ENCODE results near the gene SHISA9. TPM values are rescaled to one million over a fixed set of nuclear protein-coding genes. Genes with fewer than 3 reads are reported as not detected.

The SHISA9 gene
- total RNA-seq, 1 experiment from 2014 or later = not detected

- no peak overlapping the region for H3K9ac ChIP-seq (ENCODE audit: low read length)
- H2AFZ ChIP-seq (ENCODE audit: low read length) = no peak overlapping the region
- H3K27me3 ChIP-seq (ENCODE audit: low read length) = no peaks in the 10 kb centered on the region
- no peak for DNase-seq
- no peaks in the 10 kb centered on the region for H3K79me2 ChIP-seq (ENCODE audit: low read length)
- H3K36me3 ChIP-seq (ENCODE audit: insufficient read depth, low read length) = no peaks in the 10 kb centered on the region
- no peaks in the 10 kb centered on the region for H3K9me2 ChIP-seq (replicated peaks; ENCODE audit: insufficient read depth, low read length)
- no peak overlapping the region for H3K27ac ChIP-seq (ENCODE audit: low read length)
- H4K20me1 ChIP-seq (ENCODE audit: insufficient read depth, low read depth, low read length) = no peaks in the 10 kb centered on the region
- H3K4me1 ChIP-seq (ENCODE audit: low read length) = no peaks in the 10 kb centered on the region
- H3K4me3 ChIP-seq (ENCODE audit: low read length) = no peak overlapping the region
- H3K4me2 ChIP-seq (ENCODE audit: low read depth, low read length, poor library complexity, severe bottlenecking) = no peak overlapping the region
- H3K9me3 ChIP-seq (ENCODE audit: low read length) = no peaks in the 10 kb centered on the region
These were observed 222.6 kb downstream of the SHISA9 start for GRCh38 chr16:13123991-13124390.

DNA sequence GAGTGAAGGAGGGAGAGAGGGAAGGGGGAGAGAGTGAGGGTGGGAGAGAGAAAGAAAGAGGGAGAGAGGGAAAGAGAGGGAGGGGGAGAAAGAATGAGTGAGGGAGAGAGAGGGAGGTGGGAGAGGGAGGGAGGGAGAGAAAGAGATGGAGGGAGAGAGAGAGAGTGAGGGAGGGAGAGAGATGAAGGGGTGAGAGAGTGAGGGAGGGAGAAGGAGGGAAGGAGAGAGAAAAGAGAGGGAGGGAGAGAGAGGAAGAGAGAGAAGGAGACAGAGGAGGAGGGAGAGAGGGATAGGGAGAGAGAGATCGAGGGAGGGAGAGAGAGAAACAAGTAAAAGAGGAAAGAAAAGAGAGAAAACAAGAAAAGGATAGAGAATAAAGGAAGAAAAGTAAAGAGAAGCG, 225.7 kb downstream of the SHISA9 start:
- Histone ChIP-seq H3K9ac (ENCODE audit: low read length) (no peak overlapping the region), H4K20me1 (ENCODE audit: insufficient read depth, low read depth, low read length) (no peaks in the 10 kb centered on the region), H3K4me3 (ENCODE audit: low read length) (no peak overlapping the region), H3K27ac (ENCODE audit: low read length) (no peak overlapping the region), H3K9me2 (replicated peaks; ENCODE audit: insufficient read depth, low read length) (no peaks in the 10 kb centered on the region), H3K27me3 (ENCODE audit: low read length) (no peaks in the 10 kb centered on the region), H3K9me3 (ENCODE audit: low read length) (no peaks in the 10 kb centered on the region), H3K36me3 (ENCODE audit: insufficient read depth, low read length) (no peaks in the 10 kb centered on the region), H3K4me1 (ENCODE audit: low read length) (no peaks in the 10 kb centered on the region), H3K4me2 (ENCODE audit: low read depth, low read length, poor library complexity, severe bottlenecking) (no peak overlapping the region), H2AFZ (ENCODE audit: low read length) (no peak overlapping the region), H3K79me2 (ENCODE audit: low read length) (no peaks in the 10 kb centered on the region)
- DNase-seq = no peak

DNA sequence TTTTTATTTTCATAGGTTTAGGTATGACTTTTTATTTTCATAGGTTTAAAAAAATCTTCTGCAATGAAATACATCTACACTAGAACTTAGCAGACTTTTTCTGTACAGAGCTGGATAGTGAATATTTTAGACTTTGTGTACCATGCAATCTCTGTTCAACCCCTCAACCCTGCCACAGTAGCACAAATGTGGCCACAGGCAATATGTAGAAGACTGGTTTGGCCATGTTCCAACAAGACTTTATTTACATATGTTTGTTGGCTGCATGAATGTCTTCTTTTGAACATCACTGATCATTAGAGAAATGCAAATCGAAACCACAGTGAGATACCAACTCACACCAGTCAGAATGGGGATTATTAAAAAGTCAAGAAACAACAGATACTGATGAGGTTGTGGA, 229.2 kb downstream of the SHISA9 start:
- H3K4me3 ChIP-seq (ENCODE audit: low read length) = no peak overlapping the region
- H3K4me2 ChIP-seq (ENCODE audit: low read depth, low read length, poor library complexity, severe bottlenecking) = no peak overlapping the region
- H3K79me2 ChIP-seq (ENCODE audit: low read length) = no peaks in the 10 kb centered on the region
- peaks cover 4% of the 10 kb centered on the region; the same call in 1 of the 2 replicates for H3K9me3 ChIP-seq (ENCODE audit: low read length)
- no peaks in the 10 kb centered on the region for H3K4me1 ChIP-seq (ENCODE audit: low read length)
- no peak overlapping the region for H3K9ac ChIP-seq (ENCODE audit: low read length)
- no peak for DNase-seq
- no peak overlapping the region for H3K27ac ChIP-seq (ENCODE audit: low read length)
- no peaks in the 10 kb centered on the region for H3K36me3 ChIP-seq (ENCODE audit: insufficient read depth, low read length)
- no peaks in the 10 kb centered on the region for H4K20me1 ChIP-seq (ENCODE audit: insufficient read depth, low read depth, low read length)
- H2AFZ ChIP-seq (ENCODE audit: low read length) = no peak overlapping the region
- no peaks in the 10 kb centered on the region for H3K27me3 ChIP-seq (ENCODE audit: low read length)
- no peaks in the 10 kb centered on the region for H3K9me2 ChIP-seq (replicated peaks; ENCODE audit: insufficient read depth, low read length)

GRCh38 chr16:13134836-13135235, 233.4 kb downstream of the SHISA9 start:
- DNase-seq = no peak
- Histone ChIP-seq H3K4me3 (ENCODE audit: low read length) (no peak overlapping the region), H2AFZ (ENCODE audit: low read length) (no peak overlapping the region)

GRCh38 chr16:13136901-13137300, 235.5 kb downstream of the SHISA9 start:
- Histone ChIP-seq H3K36me3 (ENCODE audit: insufficient read depth, low read length) (no peaks in the 10 kb centered on the region), H2AFZ (ENCODE audit: low read length) (no peak overlapping the region), H3K9me2 (replicated peaks; ENCODE audit: insufficient read depth, low read length) (no peaks in the 10 kb centered on the region), H3K9me3 (ENCODE audit: low read length) (peaks cover 4% of the 10 kb centered on the region; the same call in 1 of the 2 replicates), H3K4me2 (ENCODE audit: low read depth, low read length, poor library complexity, severe bottlenecking) (no peak overlapping the region), H3K27ac (ENCODE audit: low read length) (no peak overlapping the region), H3K9ac (ENCODE audit: low read length) (no peak overlapping the region), H3K4me1 (ENCODE audit: low read length) (no peaks in the 10 kb centered on the region), H4K20me1 (ENCODE audit: insufficient read depth, low read depth, low read length) (no peaks in the 10 kb centered on the region), H3K79me2 (ENCODE audit: low read length) (no peaks in the 10 kb centered on the region), H3K4me3 (ENCODE audit: low read length) (no peak overlapping the region), H3K27me3 (ENCODE audit: low read length) (no peaks in the 10 kb centered on the region)
- no peak for DNase-seq

More at GRCh38 chr16:13134836-13135235, 233.4 kb downstream of the SHISA9 start:
- Histone ChIP-seq H4K20me1 (ENCODE audit: insufficient read depth, low read depth, low read length) (no peaks in the 10 kb centered on the region), H3K36me3 (ENCODE audit: insufficient read depth, low read length) (no peaks in the 10 kb centered on the region), H3K4me2 (ENCODE audit: low read depth, low read length, poor library complexity, severe bottlenecking) (no peak overlapping the region), H3K9ac (ENCODE audit: low read length) (no peak overlapping the region), H3K9me2 (replicated peaks; ENCODE audit: insufficient read depth, low read length) (no peaks in the 10 kb centered on the region), H3K4me1 (ENCODE audit: low read length) (no peaks in the 10 kb centered on the region), H3K79me2 (ENCODE audit: low read length) (no peaks in the 10 kb centered on the region), H3K27me3 (ENCODE audit: low read length) (no peaks in the 10 kb centered on the region), H3K27ac (ENCODE audit: low read length) (no peak overlapping the region), H3K9me3 (ENCODE audit: low read length) (peaks cover 4% of the 10 kb centered on the region; the same call in 1 of the 2 replicates)

DNA sequence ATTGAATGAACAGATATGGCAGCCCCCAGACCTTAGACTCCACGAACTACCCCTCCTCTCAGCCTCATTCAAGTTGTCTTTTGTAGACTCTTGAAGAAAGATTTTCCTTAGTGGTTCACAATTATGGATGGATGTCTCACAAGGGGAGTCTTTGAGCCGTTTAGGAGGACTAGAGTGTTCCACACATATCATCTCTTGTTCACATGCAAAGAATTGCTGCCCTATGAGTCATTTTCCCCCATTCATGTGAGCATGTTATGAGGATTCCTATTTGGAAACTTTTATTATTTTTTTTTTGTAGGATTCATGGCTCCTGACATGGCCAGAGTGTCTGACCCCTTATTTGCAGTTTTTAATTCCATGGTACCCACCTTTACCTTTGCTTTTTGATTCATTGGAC, 237.1 kb downstream of the SHISA9 start:
- no peaks in the 10 kb centered on the region for H4K20me1 ChIP-seq (ENCODE audit: insufficient read depth, low read depth, low read length)
- H3K27ac ChIP-seq (ENCODE audit: low read length) = no peak overlapping the region
- no peak overlapping the region for H3K9ac ChIP-seq (ENCODE audit: low read length)
- no peak overlapping the region for H2AFZ ChIP-seq (ENCODE audit: low read length)
- no peak for DNase-seq
- H3K4me2 ChIP-seq (ENCODE audit: low read depth, low read length, poor library complexity, severe bottlenecking) = no peak overlapping the region
- H3K36me3 ChIP-seq (ENCODE audit: insufficient read depth, low read length) = no peaks in the 10 kb centered on the region
- H3K9me3 ChIP-seq (ENCODE audit: low read length) = peaks cover 4% of the 10 kb centered on the region; the same call in 1 of the 2 replicates
- H3K4me1 ChIP-seq (ENCODE audit: low read length) = no peaks in the 10 kb centered on the region
- no peak overlapping the region for H3K4me3 ChIP-seq (ENCODE audit: low read length)
- no peaks in the 10 kb centered on the region for H3K9me2 ChIP-seq (replicated peaks; ENCODE audit: insufficient read depth, low read length)
- H3K79me2 ChIP-seq (ENCODE audit: low read length) = no peaks in the 10 kb centered on the region
- H3K27me3 ChIP-seq (ENCODE audit: low read length) = no peaks in the 10 kb centered on the region

GRCh38 chr16:13139661-13140241, 238.4 kb downstream of the SHISA9 start:
- Histone ChIP-seq H3K9me3 (ENCODE audit: low read length) (peaks cover 4% of the 10 kb centered on the region; the same call in 1 of the 2 replicates), H2AFZ (ENCODE audit: low read length) (no peak overlapping the region), H3K27me3 (ENCODE audit: low read length) (no peaks in the 10 kb centered on the region), H3K27ac (ENCODE audit: low read length) (no peak overlapping the region), H3K36me3 (ENCODE audit: insufficient read depth, low read length) (no peaks in the 10 kb centered on the region), H4K20me1 (ENCODE audit: insufficient read depth, low read depth, low read length) (no peaks in the 10 kb centered on the region), H3K4me1 (ENCODE audit: low read length) (no peaks in the 10 kb centered on the region), H3K4me2 (ENCODE audit: low read depth, low read length, poor library complexity, severe bottlenecking) (no peak overlapping the region), H3K9ac (ENCODE audit: low read length) (no peak overlapping the region), H3K4me3 (ENCODE audit: low read length) (no peak overlapping the region), H3K79me2 (ENCODE audit: low read length) (no peaks in the 10 kb centered on the region), H3K9me2 (replicated peaks; ENCODE audit: insufficient read depth, low read length) (no peaks in the 10 kb centered on the region)
- DNase-seq = no peak

DNA sequence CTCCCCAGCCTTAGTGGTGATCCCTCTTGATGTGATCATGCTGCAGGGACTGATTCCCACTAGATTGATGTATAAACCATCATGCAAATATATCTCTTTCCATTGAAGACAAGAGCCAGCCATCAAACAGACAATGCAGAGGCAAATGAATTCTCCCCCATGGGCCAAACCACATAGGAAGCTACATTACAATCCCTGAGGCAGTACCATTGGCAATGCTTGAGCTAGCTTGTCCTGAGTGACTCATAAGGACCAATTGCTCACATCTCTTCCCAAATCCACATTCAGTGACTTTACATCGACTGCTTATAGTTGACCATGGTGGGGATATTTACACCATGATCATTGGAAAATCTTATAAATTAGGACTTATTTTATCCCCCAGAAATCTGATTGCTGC, 242.2 kb downstream of the SHISA9 start:
- no peak overlapping the region for H3K9ac ChIP-seq (ENCODE audit: low read length)
- H3K9me3 ChIP-seq (ENCODE audit: low read length) = no peaks in the 10 kb centered on the region; the same call in 1 of the 2 replicates
- H3K4me2 ChIP-seq (ENCODE audit: low read depth, low read length, poor library complexity, severe bottlenecking) = no peak overlapping the region
- no peaks in the 10 kb centered on the region for H3K27me3 ChIP-seq (ENCODE audit: low read length)
- no peaks in the 10 kb centered on the region for H3K9me2 ChIP-seq (replicated peaks; ENCODE audit: insufficient read depth, low read length)
- no peak overlapping the region for H3K27ac ChIP-seq (ENCODE audit: low read length)
- no peaks in the 10 kb centered on the region for H3K79me2 ChIP-seq (ENCODE audit: low read length)
- no peaks in the 10 kb centered on the region for H3K36me3 ChIP-seq (ENCODE audit: insufficient read depth, low read length)
- H3K4me3 ChIP-seq (ENCODE audit: low read length) = no peak overlapping the region
- H2AFZ ChIP-seq (ENCODE audit: low read length) = no peak overlapping the region
- DNase-seq = no peak
- no peaks in the 10 kb centered on the region for H3K4me1 ChIP-seq (ENCODE audit: low read length)
- H4K20me1 ChIP-seq (ENCODE audit: insufficient read depth, low read depth, low read length) = no peaks in the 10 kb centered on the region

Data from Karpas-422 (cell line).